Caco-2 (cell line): ENCODE data around the gene AGXT2. TPM values are rescaled to one million over a fixed set of nuclear protein-coding genes. Genes with fewer than 3 reads are reported as not detected.

Experiments
- BruUV-seq: library from RNA; stranded (reverse); fragments of 400-500 nt; replicated peaks from 2 replicates; lab custom pipeline; 2021; lab: Mats Ljungman, UMichigan
- CTCF ChIA-PET: fragments of 300-600 bp; sonication (Branson Sonifier 250); formaldehyde crosslinking; loops from one replicate; lab custom pipeline; 2022; ENCODE audit warnings: antibody characterized with exemption; lab: Charles Lee
- POLR2A ChIA-PET: fragments of 300-600 bp; sonication (Branson Sonifier 250); formaldehyde crosslinking; loops from one replicate; lab custom pipeline; 2022; ENCODE audit warnings: antibody characterized with exemption; lab: Charles Lee
- DNase-seq, 2 experiments: peaks; one replicate each; pipeline versions ENCODE4 v3.0.0 to v3.0.0-alpha.2; 2020 to 2022
- H3K27me3 ChIP-seq: replicated peaks from 2 replicates; pipeline ENCODE4 v1.6.0; 2011; ENCODE audit warnings: low read length; ENCODE audit not compliant: control insufficient read depth, insufficient read depth
- H3K36me3 ChIP-seq: 2 replicates; pipeline ENCODE4 v1.5.1; 2011; ENCODE audit warnings: low read length; ENCODE audit not compliant: control insufficient read depth, insufficient read depth
- H3K4me1 ChIP-seq: fragments of 250-450 bp; sonication (Bioruptor Pico); 2 replicates; pipeline ENCODE4 v1.5.1; 2020; ENCODE audit warnings: mild to moderate bottlenecking
- H3K4me3 ChIP-seq: 2 replicates; pipeline ENCODE4 v1.5.1; 2011; ENCODE audit warnings: low read depth, mild to moderate bottlenecking, control low read depth, low read length
- H3K9me3 ChIP-seq: fragments of 250-450 bp; sonication (Bioruptor Pico); 2 replicates; pipeline ENCODE4 v1.5.1; 2020; ENCODE audit warnings: mild to moderate bottlenecking, moderate library complexity
- H3K27ac Mint-ChIP-seq: one replicate; pipeline ENCODE4 v1.8.0; 2022; ENCODE audit warnings: mixed read lengths; ENCODE audit not compliant: unreplicated experiment
- H3K27me3 Mint-ChIP-seq: one replicate; pipeline ENCODE4 v1.8.0; 2022; ENCODE audit warnings: mixed read lengths; ENCODE audit not compliant: insufficient read depth, unreplicated experiment
- H3K36me3 Mint-ChIP-seq: one replicate; pipeline ENCODE4 v1.8.0; 2022; ENCODE audit warnings: mild to moderate bottlenecking, mixed read lengths; ENCODE audit not compliant: insufficient read depth, unreplicated experiment
- H3K4me1 Mint-ChIP-seq: one replicate; pipeline ENCODE4 v1.8.0; 2022; ENCODE audit warnings: low read depth, mixed read lengths; ENCODE audit not compliant: unreplicated experiment
- H3K4me3 Mint-ChIP-seq: one replicate; pipeline ENCODE4 v1.8.0; 2022; ENCODE audit warnings: mild to moderate bottlenecking, moderate library complexity, mixed read lengths; ENCODE audit not compliant: unreplicated experiment
- H3K9me3 Mint-ChIP-seq: one replicate; pipeline ENCODE4 v1.8.0; 2022; ENCODE audit warnings: mixed read lengths; ENCODE audit not compliant: unreplicated experiment
- intact Hi-C: fragments of 100-400 bp; cut with micrococcal nuclease; formaldehyde crosslinking; loops from one replicate; pipeline ENCODE4 v1.10.0; 2022; ENCODE audit not compliant: unreplicated experiment
- total RNA-seq: library from RNA; stranded (reverse); gene quantifications from 2 replicates; pipeline ENCODE4 v1.2.3, GENCODE V29; 2022
- TF ChIP-seq, protein P1 (sequence below), 2 experiments: fragments of 200-600 bp in 1 of 2; IDR thresholded peaks; 1 replicate in 1 of 2; 2 replicates in 1 of 2; pipeline versions ENCODE4 v1.5.1 to v1.8.0; 2011 to 2022; ENCODE audit warnings: antibody characterized with exemption in 1 of 2, control low read depth in 1 of 2, inconsistent platforms in 1 of 2, low read depth in 1 of 2, low read length in 1 of 2, mild to moderate bottlenecking in 1 of 2, moderate library complexity in 1 of 2; ENCODE audit not compliant: insufficient read depth in 1 of 2, severe bottlenecking in 1 of 2, unreplicated experiment in 1 of 2

AGXT2 gene
- total RNA-seq, 1 experiment from 2014 or later: not detected

DNA sequence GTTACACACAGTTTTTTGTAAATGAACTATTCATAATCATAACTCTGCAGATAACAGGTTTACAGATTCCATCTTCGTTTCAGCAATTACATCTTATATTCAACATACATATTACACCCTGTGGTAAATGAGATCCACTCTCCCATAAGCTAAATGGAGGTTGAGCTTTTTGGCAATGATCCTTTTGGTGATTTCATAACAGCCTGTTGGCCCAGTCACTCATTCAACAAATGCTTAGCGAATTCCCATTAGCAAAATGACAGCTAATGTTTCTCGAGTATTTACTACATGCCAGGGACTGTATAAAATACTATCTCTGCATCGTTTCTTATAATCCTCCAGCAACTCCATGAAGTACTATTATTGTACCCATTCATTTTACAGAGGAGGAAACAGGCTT lies 25.4 kb upstream of the AGXT2 start:
- H3K4me3 Mint-ChIP-seq: no peak overlapping the region
- Histone ChIP-seq H3K4me3 (no peak overlapping the region), H3K27me3 (no peaks in the 10 kb centered on the region), H3K9me3 (0 out of 2 replicates have a peak, but pooled peaks cover 4% of the 10 kb centered on the region), H3K4me1 (no peaks in the 10 kb centered on the region), H3K36me3 (no peaks in the 10 kb centered on the region)
- peaks cover 11% of the 10 kb centered on the region for H3K27me3 Mint-ChIP-seq
- no peaks in the 10 kb centered on the region for H3K4me1 Mint-ChIP-seq
- POLR2A ChIA-PET: no interaction called here
- TF ChIP-seq, protein P1, sequence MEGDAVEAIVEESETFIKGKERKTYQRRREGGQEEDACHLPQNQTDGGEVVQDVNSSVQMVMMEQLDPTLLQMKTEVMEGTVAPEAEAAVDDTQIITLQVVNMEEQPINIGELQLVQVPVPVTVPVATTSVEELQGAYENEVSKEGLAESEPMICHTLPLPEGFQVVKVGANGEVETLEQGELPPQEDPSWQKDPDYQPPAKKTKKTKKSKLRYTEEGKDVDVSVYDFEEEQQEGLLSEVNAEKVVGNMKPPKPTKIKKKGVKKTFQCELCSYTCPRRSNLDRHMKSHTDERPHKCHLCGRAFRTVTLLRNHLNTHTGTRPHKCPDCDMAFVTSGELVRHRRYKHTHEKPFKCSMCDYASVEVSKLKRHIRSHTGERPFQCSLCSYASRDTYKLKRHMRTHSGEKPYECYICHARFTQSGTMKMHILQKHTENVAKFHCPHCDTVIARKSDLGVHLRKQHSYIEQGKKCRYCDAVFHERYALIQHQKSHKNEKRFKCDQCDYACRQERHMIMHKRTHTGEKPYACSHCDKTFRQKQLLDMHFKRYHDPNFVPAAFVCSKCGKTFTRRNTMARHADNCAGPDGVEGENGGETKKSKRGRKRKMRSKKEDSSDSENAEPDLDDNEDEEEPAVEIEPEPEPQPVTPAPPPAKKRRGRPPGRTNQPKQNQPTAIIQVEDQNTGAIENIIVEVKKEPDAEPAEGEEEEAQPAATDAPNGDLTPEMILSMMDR (IDR thresholded peaks at IDR 0.05; ENCODE audit: insufficient read depth in 1 of 2, low read depth in 1 of 2, low read length in 1 of 2, severe bottlenecking in 1 of 2, unreplicated experiment in 1 of 2): no peak
- no TSS peak for BruUV-seq
- H3K9me3 Mint-ChIP-seq: peaks cover 7% of the 10 kb centered on the region
- CTCF ChIA-PET: no interaction called here
- DNase-seq: no peak
- H3K36me3 Mint-ChIP-seq: no peaks in the 10 kb centered on the region
- intact Hi-C loops: no loop called here
- H3K27ac Mint-ChIP-seq: no peak overlapping the region

DNA sequence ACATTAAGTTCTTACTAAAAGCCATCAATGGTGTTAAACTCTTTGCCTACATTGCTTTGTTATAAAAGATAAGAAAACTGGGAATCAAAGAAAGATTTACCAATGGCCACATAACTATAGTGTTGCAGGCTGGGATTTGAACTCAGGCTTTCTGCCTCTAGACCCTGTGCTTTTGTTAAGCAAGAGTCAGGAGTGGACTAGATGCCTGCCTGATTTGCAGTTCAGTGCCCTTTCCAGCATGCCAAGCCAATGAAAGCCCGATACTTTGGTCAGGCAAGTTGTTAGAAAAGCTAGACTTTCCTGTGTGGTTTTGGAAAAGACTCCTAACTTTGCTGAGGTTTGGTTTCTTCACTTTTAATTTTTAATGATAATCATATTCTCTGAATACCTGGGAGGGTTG lies 21.4 kb upstream of the AGXT2 start:
- no TSS peak for BruUV-seq
- no peaks in the 10 kb centered on the region for H3K4me1 Mint-ChIP-seq
- POLR2A ChIA-PET: no interaction called here
- DNase-seq: no peak
- no peak overlapping the region for H3K4me3 Mint-ChIP-seq
- Histone ChIP-seq H3K9me3 (0 out of 2 replicates have a peak, but pooled peaks cover 4% of the 10 kb centered on the region), H3K4me1 (no peaks in the 10 kb centered on the region), H3K27me3 (no peaks in the 10 kb centered on the region), H3K36me3 (no peaks in the 10 kb centered on the region), H3K4me3 (no peak overlapping the region)
- CTCF ChIA-PET: no interaction called here
- no peaks in the 10 kb centered on the region for H3K36me3 Mint-ChIP-seq
- no peaks in the 10 kb centered on the region for H3K27me3 Mint-ChIP-seq
- TF ChIP-seq, protein P1 (IDR thresholded peaks at IDR 0.05; ENCODE audit: insufficient read depth in 1 of 2, low read depth in 1 of 2, low read length in 1 of 2, severe bottlenecking in 1 of 2, unreplicated experiment in 1 of 2): no peak
- H3K27ac Mint-ChIP-seq: no peak overlapping the region
- no peaks in the 10 kb centered on the region for H3K9me3 Mint-ChIP-seq
- intact Hi-C loops: no loop called here

DNA sequence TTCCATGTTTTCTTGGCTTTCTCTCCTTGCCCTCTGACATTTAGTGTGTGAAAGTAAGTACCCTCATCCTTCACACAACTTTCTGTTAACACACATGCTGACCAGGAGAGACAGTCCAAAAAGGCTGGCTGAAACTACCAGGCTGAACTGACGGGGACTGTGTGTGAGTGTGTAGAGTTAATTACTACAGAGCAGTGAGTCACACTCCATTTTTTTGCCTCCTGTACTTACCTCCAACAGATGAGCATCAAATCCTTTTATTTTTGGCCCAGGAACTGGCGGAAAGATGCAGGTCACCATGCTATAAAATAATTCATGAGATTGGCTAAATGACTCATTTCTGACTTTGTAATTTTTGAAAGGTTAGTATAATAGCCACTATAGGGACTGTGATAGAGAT lies 20.2 kb upstream of the AGXT2 start:
- Mint-ChIP-seq H3K4me1 (no peaks in the 10 kb centered on the region), H3K9me3 (no peaks in the 10 kb centered on the region), H3K4me3 (no peak overlapping the region), H3K27me3 (no peaks in the 10 kb centered on the region), H3K27ac (no peak overlapping the region), H3K36me3 (no peaks in the 10 kb centered on the region)
- intact Hi-C loops: no loop called here
- H3K9me3 ChIP-seq: no peaks in the 10 kb centered on the region
- no peak overlapping the region for H3K4me3 ChIP-seq
- BruUV-seq: no TSS peak
- CTCF ChIA-PET: no interaction called here
- TF ChIP-seq, protein P1 (IDR thresholded peaks at IDR 0.05; ENCODE audit: insufficient read depth in 1 of 2, low read depth in 1 of 2, low read length in 1 of 2, severe bottlenecking in 1 of 2, unreplicated experiment in 1 of 2): no peak
- POLR2A ChIA-PET: no interaction called here
- H3K4me1 ChIP-seq: no peaks in the 10 kb centered on the region
- no peaks in the 10 kb centered on the region for H3K27me3 ChIP-seq
- DNase-seq: no peak
- H3K36me3 ChIP-seq: no peaks in the 10 kb centered on the region
